H1 (cell line): ENCODE results near the gene IFT20. TPM values are rescaled to one million over a fixed set of nuclear protein-coding genes. Genes with fewer than 3 reads are reported as not detected.

ENCODE experiments used
- ATF2 ChIP-seq: IDR thresholded peaks from 2 replicates; pipeline ENCODE4 v1.6.1; 2012; ENCODE audit warnings: low read length, inconsistent platforms
- BCL11A ChIP-seq, 2 experiments: IDR thresholded peaks; one replicate each; pipeline ENCODE4 v1.6.1; 2011; ENCODE audit warnings: low read depth in 2 of 2, low read length in 2 of 2, mild to moderate bottlenecking in 2 of 2
- BRCA1 ChIP-seq: IDR thresholded peaks from 2 replicates; pipeline ENCODE4 v1.6.1; 2012; ENCODE audit warnings: low read depth, low read length, improper control_type of control experiment
- CREB1 ChIP-seq: IDR thresholded peaks from 2 replicates; pipeline ENCODE4 v1.6.1; 2012; ENCODE audit warnings: inconsistent platforms
- EP300 ChIP-seq, 2 experiments: IDR thresholded peaks; 1 replicate in 1 of 2; 2 replicates in 1 of 2; pipeline ENCODE4 v1.6.1; 2011 to 2012; ENCODE audit warnings: low read depth in 2 of 2, low read length in 2 of 2, mild to moderate bottlenecking in 2 of 2, borderline replicate concordance in 1 of 2, inconsistent platforms in 1 of 2, moderate library complexity in 1 of 2
- EZH2 ChIP-seq: fragments of 200-600 bp; sonication (generic); IDR thresholded peaks from 2 replicates; pipeline ENCODE4 v1.7.1; 2012; ENCODE audit warnings: low read depth, mild to moderate bottlenecking, moderate library complexity, low read length, inconsistent platforms; ENCODE audit not compliant: severe bottlenecking
- GABPA ChIP-seq: IDR thresholded peaks from 2 replicates; pipeline ENCODE4 v1.6.1; 2011; ENCODE audit warnings: mild to moderate bottlenecking, low read length, moderate library complexity, borderline replicate concordance; ENCODE audit not compliant: insufficient read depth
- GTF2F1 ChIP-seq: IDR thresholded peaks from 2 replicates; pipeline ENCODE4 v1.6.1; 2012; ENCODE audit warnings: low read depth, low read length, improper control_type of control experiment, borderline replicate concordance
- KDM5A ChIP-seq: fragments of 200-600 bp; IDR thresholded peaks from 2 replicates; pipeline ENCODE4 v1.7.1; 2012; ENCODE audit warnings: mild to moderate bottlenecking, low read length, inconsistent platforms, mixed read lengths
- MAX ChIP-seq: IDR thresholded peaks from 2 replicates; pipeline ENCODE4 v1.6.1; 2012; ENCODE audit warnings: inconsistent platforms
- NRF1 ChIP-seq: IDR thresholded peaks from 2 replicates; pipeline ENCODE4 v1.6.1; 2011; ENCODE audit warnings: mild to moderate bottlenecking, low read depth, low read length, improper control_type of control experiment
- PHF8 ChIP-seq: fragments of 200-600 bp; sonication (generic); conservative IDR thresholded peaks from 2 replicates; pipeline ENCODE4 v1.7.1; 2012; ENCODE audit warnings: low read depth, mild to moderate bottlenecking, inconsistent platforms, low read length, moderate library complexity
- POLR2AphosphoS5 ChIP-seq: IDR thresholded peaks from 2 replicates; pipeline ENCODE4 v1.6.1; 2011; ENCODE audit warnings: low read depth, low read length
- SIN3A ChIP-seq, 2 experiments: IDR thresholded peaks in 1 of 2; conservative IDR thresholded peaks in 1 of 2; 2 replicates each; pipeline ENCODE4 v1.6.1; 2011 to 2012; ENCODE audit warnings: low read length in 2 of 2, improper control_type of control experiment in 1 of 2, low read depth in 1 of 2, mild to moderate bottlenecking in 1 of 2
- SP2 ChIP-seq: IDR thresholded peaks from 2 replicates; pipeline ENCODE4 v1.6.1; 2012; ENCODE audit warnings: mild to moderate bottlenecking, low read length, inconsistent platforms
- TEAD4 ChIP-seq: IDR thresholded peaks from 2 replicates; pipeline ENCODE4 v1.6.1; 2012; ENCODE audit warnings: low read depth, low read length, inconsistent platforms, mixed read lengths
- USF2 ChIP-seq: IDR thresholded peaks from 2 replicates; pipeline ENCODE4 v1.6.1; 2011; ENCODE audit warnings: low read length, improper control_type of control experiment
- polyA plus RNA-seq, 7 experiments: library from polyadenylated mRNA; depleted of rRNA in 3 of 7; stranded (reverse) in 5 of 7; unstranded in 2 of 7; fragments of >200 nt in 5 of 7; fragments of 200-250 nt in 2 of 7; gene quantifications; 1 replicate in 5 of 7; 2 replicates in 1 of 7; 4 replicates in 1 of 7; pipeline versions ENCODE4 v1.2.1 to v1.2.3, GENCODE V29; 2011 to 2013; ENCODE audit warnings: missing spikeins in 2 of 7, mixed read lengths in 2 of 7
- total RNA-seq: library from RNA; stranded (reverse); fragmentation: NEBNext Ultra II Directional; extraction: Animal tissue kit (Norgen Biotek cat#: 25700); gene quantifications from 2 replicates; pipeline ENCODE4 v1.2.1, GENCODE V29; 2021
- TF ChIP-seq, protein P1 (sequence below): IDR thresholded peaks from 2 replicates; pipeline ENCODE4 v1.6.1; 2012; ENCODE audit warnings: inconsistent platforms
- TF ChIP-seq, protein P2 (sequence below): IDR thresholded peaks from 2 replicates; pipeline ENCODE4 v1.6.1; 2011; ENCODE audit warnings: low read depth, mild to moderate bottlenecking, low read length; ENCODE audit not compliant: insufficient read depth

Gene IFT20
- total and polyA plus RNA-seq, 2 of the 8 experiments (the other 6 are each of a cell fraction or from before 2014, with no cell fraction given) = 9.0 to 21.0 TPM

GRCh38 chr17:28372203-28372944 lies 37.1 kb upstream of the IFT20 start (continued):
- TF ChIP-seq MAX (peak; percentile 65), TEAD4 (no peak), GTF2F1 (no peak), BRCA1 (no peak), GABPA (no peak), ATF2 (no peak), USF2 (no peak), KDM5A (no peak), SP2 (no peak), EP300 (IDR thresholded peaks at IDR 0.05; ENCODE audit: borderline replicate concordance in 1 of 2, low read depth in 2 of 2, low read length in 2 of 2) (no peak), PHF8 (no peak), POLR2AphosphoS5 (no peak), SIN3A (conservative IDR thresholded peaks at IDR 0.05 in 1 of 2, IDR thresholded peaks at IDR 0.05 in 1 of 2; ENCODE audit: low read depth in 1 of 2, low read length in 2 of 2) (no peak), NRF1 (no peak), CREB1 (no peak), BCL11A (IDR thresholded peaks at IDR 0.05; ENCODE audit: low read depth in 2 of 2, low read length in 2 of 2) (no peak), EZH2 (peak; percentile 38)
- TF ChIP-seq, protein P1, sequence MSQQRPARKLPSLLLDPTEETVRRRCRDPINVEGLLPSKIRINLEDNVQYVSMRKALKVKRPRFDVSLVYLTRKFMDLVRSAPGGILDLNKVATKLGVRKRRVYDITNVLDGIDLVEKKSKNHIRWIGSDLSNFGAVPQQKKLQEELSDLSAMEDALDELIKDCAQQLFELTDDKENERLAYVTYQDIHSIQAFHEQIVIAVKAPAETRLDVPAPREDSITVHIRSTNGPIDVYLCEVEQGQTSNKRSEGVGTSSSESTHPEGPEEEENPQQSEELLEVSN = peak; percentile 61; the same call in 1 of the 2 replicates
- TF ChIP-seq, protein P2, sequence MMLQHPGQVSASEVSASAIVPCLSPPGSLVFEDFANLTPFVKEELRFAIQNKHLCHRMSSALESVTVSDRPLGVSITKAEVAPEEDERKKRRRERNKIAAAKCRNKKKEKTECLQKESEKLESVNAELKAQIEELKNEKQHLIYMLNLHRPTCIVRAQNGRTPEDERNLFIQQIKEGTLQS = no peak
